Right cardiac atrium (tissue), 5 donors: ENCODE results near the gene GNAS. TPM values are rescaled to one million over a fixed set of nuclear protein-coding genes. Genes with fewer than 3 reads are reported as not detected.

Experiments
- ATAC-seq, 2 donors: fragments of 200-7000 bp; cut with Tn5 transposase; one replicate each; pipeline versions ENCODE4 v1.8.0 to v1.9.1; 2020; ENCODE audit warnings: moderate library complexity in 2 of 2, mild to moderate bottlenecking in 1 of 2
- DNase-seq, 3 donors: peaks; one replicate each; pipeline ENCODE4 v3.0.0-alpha.2; 2020
- H3K27ac ChIP-seq: one replicate; pipeline ENCODE4 v1.5.1; 2013; ENCODE audit warnings: mild to moderate bottlenecking, low read length, control low read depth, moderate library complexity
- H3K27me3 ChIP-seq: one replicate; pipeline ENCODE4 v1.6.1; 2013; ENCODE audit not compliant: control insufficient read depth, insufficient read depth
- H3K4me1 ChIP-seq: one replicate; pipeline ENCODE4 v1.6.1; 2013; ENCODE audit warnings: low read length; ENCODE audit not compliant: control insufficient read depth, insufficient read depth
- H3K4me3 ChIP-seq: one replicate; pipeline ENCODE4 v1.5.1; 2013; ENCODE audit warnings: low read length, control low read depth
- H3K9me3 ChIP-seq: one replicate; pipeline ENCODE4 v1.6.1; 2013; ENCODE audit warnings: low read length; ENCODE audit not compliant: control insufficient read depth
- WGBS: extraction: QIAGEN DNeasy Blood & Tissue Kit; methylation state at CpG from one replicate; pipeline ENCODE4 v1.1.7; 2013; 5-methylcytosine and 5-hydroxymethylcytosine counted together
- intact Hi-C, 4 donors: fragments of 100-400 bp; cut with DNase I; formaldehyde crosslinking; loops; one replicate each; pipeline versions ENCODE4 v1.11.0 to v1.14.0; 2022 to 2023
- polyA plus RNA-seq: library from polyadenylated mRNA; stranded (reverse); fragments of 200-250 nt; gene quantifications from one replicate; pipeline ENCODE4 v1.2.3, GENCODE V29; 2013
- total RNA-seq, 4 donors: library from RNA; stranded (reverse); fragmentation: NEBNext Ultra II Directional; extraction: Animal tissue kit (Norgen Biotek cat#: 25700); gene quantifications; one replicate each; pipeline ENCODE4 v1.2.1, GENCODE V29; 2021
- donor health status: healthy with polysubstance abuse.
- donor health status: DM: no; HTN: yes; CAD: no.
- donor health status: DM: no; HTN: no; CAD: no.
- donor health status: DM: no; HTN: yes; CAD: no; lungs with severe emphysema.
- donor health status: DM: yes; HTN: yes; CAD: no.

The GNAS gene
- total and polyA plus RNA-seq, 5 donors: 1,230 to 1,885 (median 1,422) TPM

DNA sequence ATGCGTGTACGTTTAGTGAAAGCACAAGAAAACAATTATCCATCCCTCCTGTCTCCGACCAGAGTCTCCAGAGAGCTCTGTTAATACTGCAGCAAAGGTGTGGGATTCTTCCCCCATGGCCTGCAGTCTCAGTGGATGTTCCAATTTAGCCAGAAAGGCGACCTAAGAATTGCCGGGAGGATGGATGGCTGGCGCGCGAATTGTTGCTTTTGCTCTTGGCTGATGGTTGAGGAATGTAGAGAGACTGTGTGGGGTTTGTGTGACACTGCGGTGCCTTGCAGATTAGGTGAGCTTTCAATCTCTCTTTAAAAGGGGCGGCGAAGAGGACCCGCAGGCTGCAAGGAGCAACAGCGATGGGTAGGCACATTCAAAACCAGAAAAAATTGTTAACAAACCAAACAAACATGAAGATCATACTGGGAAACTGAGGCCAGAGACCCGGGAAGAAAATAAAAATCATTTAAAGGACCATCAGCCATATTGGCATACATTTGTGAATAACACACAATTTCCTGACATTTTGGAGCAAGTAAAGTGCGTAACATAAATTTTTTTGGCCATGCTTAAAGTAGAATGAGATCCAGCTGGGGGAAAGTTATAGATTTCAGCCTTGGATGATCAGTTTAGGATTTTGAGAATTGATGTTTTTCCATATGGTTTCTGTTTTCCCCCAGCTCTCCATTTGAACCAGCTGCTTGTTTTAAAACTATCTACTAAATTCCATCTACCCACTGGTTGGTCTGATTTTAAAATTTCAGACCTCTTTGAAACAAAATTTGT is 46.3 kb downstream of the GNAS start:
- intact Hi-C loops: loop anchor here in 3 of 4 donors (10.0 kb wide), 3 partner anchors 86 to 146 kb away; partner anchors contain the start of genes NELFCD (in 2 of the 3), PRELID3B (in 1 of the 3) and TUBB1 (in 1 of the 3)
- 42% methylated on average over 15 of the region's 15 CpGs for WGBS
- ATAC-seq (no peak), DNase-seq (no peak)
- no peaks in the 10 kb centered on the region for H3K9me3 ChIP-seq
- H3K4me1 ChIP-seq: peaks cover 8% of the 10 kb centered on the region
- no peaks in the 10 kb centered on the region for H3K27me3 ChIP-seq
- H3K4me3 ChIP-seq: no peak overlapping the region
- H3K27ac ChIP-seq: peak overlapping the region; percentile 20

DNA sequence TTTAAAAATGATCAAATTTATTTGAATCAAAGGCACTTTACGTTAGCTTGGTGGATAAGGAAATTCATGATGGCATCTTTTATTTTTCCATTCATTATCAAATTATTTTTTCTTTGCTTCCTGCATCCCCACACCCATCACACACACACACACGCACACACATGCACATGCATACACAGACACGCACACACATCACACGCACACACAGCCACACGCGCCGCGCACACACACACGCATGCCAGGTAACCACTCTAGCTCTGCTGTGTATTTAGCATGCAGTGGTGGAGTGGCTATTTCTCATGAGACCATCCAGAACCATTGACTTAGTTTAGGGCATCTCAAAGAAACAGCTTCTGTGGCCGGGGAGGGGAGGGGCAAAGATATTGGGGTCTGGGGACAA is 47.0 kb downstream of the GNAS start:
- no peak overlapping the region for H3K27ac ChIP-seq
- WGBS: 82% methylated on average over 10 of the region's 10 CpGs
- H3K4me3 ChIP-seq: no peak overlapping the region
- DNase-seq (no peak), ATAC-seq (no peak)
- peaks cover 8% of the 10 kb centered on the region for H3K4me1 ChIP-seq
- no peaks in the 10 kb centered on the region for H3K9me3 ChIP-seq
- H3K27me3 ChIP-seq: no peaks in the 10 kb centered on the region
- intact Hi-C loops: loop anchor here in 3 of 4 donors (10.0 kb wide), 3 partner anchors 85 to 145 kb away; partner anchors contain the start of genes NELFCD (in 2 of the 3), PRELID3B (in 1 of the 3) and TUBB1 (in 1 of the 3)

DNA sequence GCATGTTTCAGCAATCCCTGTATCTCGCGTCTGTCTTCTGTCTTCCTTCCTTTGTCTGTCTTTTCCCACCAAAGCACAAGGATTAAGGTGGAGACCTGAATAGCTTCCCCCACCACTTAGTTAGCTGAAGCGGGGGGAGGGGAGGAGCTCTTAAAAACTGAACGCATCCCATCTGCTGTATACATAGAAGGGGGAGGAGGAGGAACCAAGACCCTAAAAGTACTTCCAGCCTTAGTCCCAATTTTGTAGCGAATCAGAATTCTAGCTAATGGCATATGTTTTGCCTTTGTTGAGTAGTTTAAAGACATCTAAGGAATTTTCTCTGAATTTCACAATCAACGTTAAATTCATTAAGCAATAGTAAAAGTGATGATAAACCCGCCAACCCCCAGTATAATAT is 47.9 kb downstream of the GNAS start:
- no peak overlapping the region for H3K27ac ChIP-seq
- no peak for ATAC-seq
- 51% methylated on average over 7 of the region's 7 CpGs for WGBS

DNA sequence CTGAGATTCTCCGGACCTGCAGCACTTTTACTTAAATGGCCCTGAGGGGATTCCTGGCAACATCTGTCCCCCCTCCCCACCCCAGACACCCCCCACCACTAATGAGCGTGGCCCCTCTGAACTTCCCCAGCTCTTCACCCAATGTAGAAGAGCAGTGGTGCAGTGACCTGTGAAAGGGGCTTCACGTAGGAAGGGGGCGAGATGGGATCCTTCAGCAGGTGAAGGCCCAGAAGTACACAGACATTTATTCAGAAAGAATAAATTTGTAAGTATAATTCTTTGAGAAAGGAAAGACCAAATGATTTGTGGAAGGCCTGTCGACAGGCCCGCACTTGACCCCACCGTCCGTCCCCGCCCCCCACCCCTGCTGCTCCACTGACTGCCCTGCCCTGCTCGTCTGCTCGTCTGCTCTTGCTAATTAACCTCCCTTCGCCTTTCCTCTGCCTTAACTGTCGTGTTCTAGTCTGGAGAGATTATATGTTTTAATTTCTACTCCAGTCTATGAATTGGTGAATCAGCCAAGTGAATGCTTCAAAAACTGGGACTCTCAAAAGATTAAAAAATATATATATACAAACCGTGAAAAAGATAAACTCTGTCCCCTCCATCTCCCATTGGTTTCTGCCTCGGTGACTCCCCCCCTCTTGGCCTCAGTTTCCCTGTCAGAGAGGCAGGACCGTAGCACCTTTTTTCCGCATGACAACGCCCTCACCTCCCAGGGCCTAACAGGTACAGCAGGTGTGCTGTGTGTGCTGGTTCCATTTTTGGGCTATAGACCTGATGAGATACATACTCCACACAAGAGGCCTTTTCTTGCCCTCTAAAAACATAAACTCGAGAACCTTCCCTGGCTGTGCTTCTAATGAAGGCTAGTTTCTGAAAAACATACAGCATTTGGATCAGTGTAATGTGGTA is 49.2 kb downstream of the GNAS start:
- no peak for ATAC-seq
- intact Hi-C loops: no loop called here
- Histone ChIP-seq H3K4me1 (peaks cover 5% of the 10 kb centered on the region), H3K27me3 (no peaks in the 10 kb centered on the region), H3K27ac (peak overlapping the region; percentile 8), H3K4me3 (no peak overlapping the region), H3K9me3 (no peaks in the 10 kb centered on the region)
- no peak for DNase-seq
- 60% methylated on average over 19 of the region's 19 CpGs for WGBS

More for the DNA sequence above, 47.9 kb downstream of the GNAS start:
- intact Hi-C loops: no loop called here
- Histone ChIP-seq H3K4me1 (peaks cover 8% of the 10 kb centered on the region), H3K4me3 (no peak overlapping the region), H3K9me3 (no peaks in the 10 kb centered on the region), H3K27me3 (no peaks in the 10 kb centered on the region)
- DNase-seq: no peak

DNA sequence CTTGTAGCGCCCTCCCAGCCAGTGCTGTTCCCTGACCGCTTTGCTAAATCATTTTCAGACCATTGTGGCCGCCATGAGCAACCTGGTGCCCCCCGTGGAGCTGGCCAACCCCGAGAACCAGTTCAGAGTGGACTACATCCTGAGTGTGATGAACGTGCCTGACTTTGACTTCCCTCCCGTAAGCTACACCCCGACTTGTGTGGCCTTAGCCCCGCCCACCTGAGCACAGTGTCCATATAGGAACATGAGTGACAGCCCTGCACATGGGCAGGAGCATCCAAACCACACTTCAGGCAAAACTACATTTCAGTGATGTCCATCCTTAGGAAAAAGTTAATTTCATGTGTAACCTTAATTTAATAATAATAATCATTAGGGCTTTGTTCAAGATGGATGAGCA is 51.1 kb downstream of the GNAS start:
- H3K9me3 ChIP-seq: no peaks in the 10 kb centered on the region
- WGBS: 64% methylated on average over 9 of the region's 9 CpGs

DNA sequence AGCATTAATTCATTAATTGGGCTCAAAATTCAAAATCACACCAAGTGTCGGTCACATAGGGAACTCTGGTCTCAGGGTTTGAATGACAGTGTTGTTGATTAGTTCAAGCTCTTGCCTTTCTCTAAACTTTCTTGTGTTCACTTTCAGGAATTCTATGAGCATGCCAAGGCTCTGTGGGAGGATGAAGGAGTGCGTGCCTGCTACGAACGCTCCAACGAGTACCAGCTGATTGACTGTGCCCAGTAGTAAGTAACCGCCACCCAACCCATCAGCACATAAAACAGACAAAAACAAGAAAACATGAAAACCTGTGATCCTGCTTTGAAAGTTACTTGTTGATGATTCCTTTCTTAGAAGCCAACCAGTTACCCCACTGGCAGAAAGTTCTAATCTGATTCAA is 52.7 kb downstream of the GNAS start:
- Histone ChIP-seq H3K4me1 (peaks cover 3% of the 10 kb centered on the region), H3K9me3 (no peaks in the 10 kb centered on the region), H3K4me3 (no peak overlapping the region), H3K27me3 (no peaks in the 10 kb centered on the region), H3K27ac (no peak overlapping the region)
- DNase-seq (no peak), ATAC-seq (no peak)
- 73% methylated on average over 6 of the region's 6 CpGs for WGBS
- intact Hi-C loops: loop anchor here in 1 of 4 donors (5.0 kb wide), 1 partner anchor 77 kb away; the partner anchor contains the start of gene NELFCD

More for the DNA sequence above, 51.1 kb downstream of the GNAS start:
- no peak for ATAC-seq
- peaks cover 1% of the 10 kb centered on the region for H3K4me1 ChIP-seq
- H3K27ac ChIP-seq: no peak overlapping the region
- intact Hi-C loops: no loop called here
- DNase-seq: peak in 2 of 3 donors; percentile 51 to 58
- H3K27me3 ChIP-seq: no peaks in the 10 kb centered on the region
- no peak overlapping the region for H3K4me3 ChIP-seq

DNA sequence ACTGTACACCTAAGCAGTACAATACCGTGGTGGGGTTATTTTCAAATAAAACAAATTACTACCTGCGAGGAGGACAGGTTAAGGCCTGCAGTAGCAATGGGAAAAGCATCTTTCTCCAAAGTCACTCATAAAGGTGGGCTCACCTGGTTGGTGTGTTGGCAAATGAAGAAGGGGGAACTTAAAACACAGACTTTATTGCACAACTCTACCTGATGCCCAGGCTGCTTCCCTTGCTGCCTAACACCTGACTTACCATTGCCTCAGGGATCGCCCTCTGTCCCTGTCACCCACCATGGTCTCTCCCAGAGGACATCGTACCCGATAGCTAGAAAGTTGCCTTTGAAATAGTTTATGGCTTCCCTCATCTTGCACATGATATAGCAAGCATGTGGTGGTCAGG is 53.6 kb downstream of the GNAS start:
- no peak for ATAC-seq

DNA sequence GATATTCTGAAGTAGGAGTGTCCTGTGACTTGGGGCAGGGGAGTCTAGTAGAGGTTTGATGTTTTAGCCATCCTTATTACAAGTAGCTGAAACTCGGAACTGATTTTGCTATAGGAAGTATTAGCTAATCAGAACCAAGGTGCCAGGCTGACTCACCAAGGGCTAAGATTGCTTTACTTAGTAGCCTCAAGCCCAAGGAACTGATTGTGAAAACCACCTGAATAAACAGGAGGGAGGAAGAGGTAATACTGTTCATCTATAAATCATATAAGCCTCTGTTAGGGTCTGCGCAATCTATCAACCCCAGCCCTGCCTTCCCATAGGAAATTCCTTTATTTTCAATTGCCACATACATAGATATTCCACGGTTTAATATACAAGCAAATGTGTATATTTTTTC is 54.4 kb downstream of the GNAS start:
- intact Hi-C loops: loop anchor here in 1 of 4 donors (5.0 kb wide), 1 partner anchor 75 kb away; the partner anchor contains the start of gene NELFCD
- no peak for DNase-seq
- H3K9me3 ChIP-seq: no peaks in the 10 kb centered on the region
- peak overlapping the region; percentile 95 for H3K27ac ChIP-seq
- H3K27me3 ChIP-seq: no peaks in the 10 kb centered on the region
- H3K4me3 ChIP-seq: no peak overlapping the region
- H3K4me1 ChIP-seq: peaks cover 3% of the 10 kb centered on the region
- WGBS: 41% methylated on average over 3 of the region's 3 CpGs
- no peak for ATAC-seq

More for the DNA sequence above, 53.6 kb downstream of the GNAS start:
- H3K27me3 ChIP-seq: no peaks in the 10 kb centered on the region
- no peak overlapping the region for H3K4me3 ChIP-seq
- no peak for DNase-seq
- H3K4me1 ChIP-seq: peaks cover 3% of the 10 kb centered on the region
- no peaks in the 10 kb centered on the region for H3K9me3 ChIP-seq
- intact Hi-C loops: loop anchor here in 1 of 4 donors (5.0 kb wide), 1 partner anchor 76 kb away; the partner anchor contains the start of gene NELFCD
- H3K27ac ChIP-seq: peak overlapping the region; percentile 38
- WGBS: 89% methylated on average over 5 of the region's 5 CpGs

DNA sequence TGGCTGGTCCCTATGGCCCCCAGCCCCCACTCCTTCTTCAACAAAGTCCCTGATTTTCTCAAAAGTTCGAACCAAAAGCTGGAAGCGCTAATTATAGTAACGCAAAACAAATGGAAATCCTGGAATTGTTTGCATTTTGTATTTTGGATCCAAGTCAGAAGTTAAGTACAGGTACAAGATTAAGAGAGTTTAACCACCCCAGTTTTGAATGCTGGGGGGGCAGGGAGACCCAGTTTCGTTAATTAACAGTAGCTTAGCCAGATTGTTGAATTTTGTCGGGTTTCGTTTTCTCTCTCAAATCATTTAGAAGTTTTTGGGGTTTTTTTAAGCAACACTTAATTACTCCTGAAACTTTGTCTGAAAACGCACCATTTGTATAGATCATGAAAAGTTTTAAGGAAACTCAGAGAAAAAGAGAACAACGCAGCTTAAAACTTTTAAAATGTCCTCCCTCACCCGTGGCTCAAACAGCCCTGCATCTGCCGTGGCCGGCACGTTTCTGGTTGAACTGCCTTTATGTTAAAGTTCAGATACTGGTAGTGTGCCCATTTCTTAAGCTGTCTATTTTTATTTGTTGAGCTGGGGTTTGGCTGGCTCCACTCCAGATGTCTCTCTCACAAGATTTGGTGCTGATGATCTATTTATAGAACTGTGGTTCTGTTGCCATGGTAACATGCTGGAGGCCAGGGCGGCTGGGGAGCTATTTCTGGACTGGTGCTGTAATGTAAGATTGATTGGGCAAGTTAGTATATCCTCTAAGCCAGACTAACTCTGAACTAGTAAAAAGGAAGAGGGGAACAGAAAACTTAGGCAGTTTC is 55.0 kb downstream of the GNAS start:
- Histone ChIP-seq H3K4me3 (peak overlapping the region; percentile 44), H3K27ac (peak overlapping the region; percentile 95), H3K4me1 (peaks cover 3% of the 10 kb centered on the region), H3K27me3 (no peaks in the 10 kb centered on the region), H3K9me3 (no peaks in the 10 kb centered on the region)
- ATAC-seq (peak; percentile 94 to 95), DNase-seq (peak; percentile 88 to 92 (median 90))
- 13% methylated on average over 13 of the region's 13 CpGs for WGBS
- intact Hi-C loops: loop anchor here in 1 of 4 donors (5.0 kb wide), 1 partner anchor 75 kb away; the partner anchor contains the start of gene NELFCD

DNA sequence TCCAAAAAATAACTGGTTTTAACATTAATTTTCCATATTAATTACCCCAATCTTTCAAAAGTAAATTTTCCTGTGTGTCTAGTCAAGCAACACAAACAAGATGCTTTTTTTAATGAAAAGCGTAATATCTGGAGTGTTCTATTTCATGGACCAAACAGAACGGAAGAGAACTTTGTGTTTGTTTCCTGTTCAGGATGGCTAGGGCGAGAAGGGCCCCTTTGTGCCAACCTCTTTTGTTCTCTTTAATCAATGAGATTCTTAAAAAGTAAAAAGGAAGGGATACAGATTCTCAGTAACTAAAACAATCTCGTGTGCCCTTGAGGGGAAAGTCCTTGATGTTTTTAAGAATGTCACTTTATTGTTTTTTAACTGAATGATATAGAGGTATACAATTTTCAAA is 55.7 kb downstream of the GNAS start:
- Histone ChIP-seq H3K4me3 (peak overlapping the region; percentile 32), H3K4me1 (peaks cover 3% of the 10 kb centered on the region), H3K27me3 (no peaks in the 10 kb centered on the region), H3K27ac (peak overlapping the region; percentile 67), H3K9me3 (no peaks in the 10 kb centered on the region)
- ATAC-seq (no peak), DNase-seq (no peak)
- WGBS: 30% methylated on average over 4 of the region's 4 CpGs
- intact Hi-C loops: loop anchor here in 1 of 4 donors (5.0 kb wide), 1 partner anchor 74 kb away; the partner anchor contains the start of gene NELFCD
